ENCODE results near the gene IRF1.
"Not testable (repeated sequence)": the region's sequence is repeated elsewhere in the genome, so short reads cannot be mapped to it uniquely, and the experiment has no call there.

Gene IRF1, protein sequence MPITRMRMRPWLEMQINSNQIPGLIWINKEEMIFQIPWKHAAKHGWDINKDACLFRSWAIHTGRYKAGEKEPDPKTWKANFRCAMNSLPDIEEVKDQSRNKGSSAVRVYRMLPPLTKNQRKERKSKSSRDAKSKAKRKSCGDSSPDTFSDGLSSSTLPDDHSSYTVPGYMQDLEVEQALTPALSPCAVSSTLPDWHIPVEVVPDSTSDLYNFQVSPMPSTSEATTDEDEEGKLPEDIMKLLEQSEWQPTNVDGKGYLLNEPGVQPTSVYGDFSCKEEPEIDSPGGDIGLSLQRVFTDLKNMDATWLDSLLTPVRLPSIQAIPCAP

DNA sequence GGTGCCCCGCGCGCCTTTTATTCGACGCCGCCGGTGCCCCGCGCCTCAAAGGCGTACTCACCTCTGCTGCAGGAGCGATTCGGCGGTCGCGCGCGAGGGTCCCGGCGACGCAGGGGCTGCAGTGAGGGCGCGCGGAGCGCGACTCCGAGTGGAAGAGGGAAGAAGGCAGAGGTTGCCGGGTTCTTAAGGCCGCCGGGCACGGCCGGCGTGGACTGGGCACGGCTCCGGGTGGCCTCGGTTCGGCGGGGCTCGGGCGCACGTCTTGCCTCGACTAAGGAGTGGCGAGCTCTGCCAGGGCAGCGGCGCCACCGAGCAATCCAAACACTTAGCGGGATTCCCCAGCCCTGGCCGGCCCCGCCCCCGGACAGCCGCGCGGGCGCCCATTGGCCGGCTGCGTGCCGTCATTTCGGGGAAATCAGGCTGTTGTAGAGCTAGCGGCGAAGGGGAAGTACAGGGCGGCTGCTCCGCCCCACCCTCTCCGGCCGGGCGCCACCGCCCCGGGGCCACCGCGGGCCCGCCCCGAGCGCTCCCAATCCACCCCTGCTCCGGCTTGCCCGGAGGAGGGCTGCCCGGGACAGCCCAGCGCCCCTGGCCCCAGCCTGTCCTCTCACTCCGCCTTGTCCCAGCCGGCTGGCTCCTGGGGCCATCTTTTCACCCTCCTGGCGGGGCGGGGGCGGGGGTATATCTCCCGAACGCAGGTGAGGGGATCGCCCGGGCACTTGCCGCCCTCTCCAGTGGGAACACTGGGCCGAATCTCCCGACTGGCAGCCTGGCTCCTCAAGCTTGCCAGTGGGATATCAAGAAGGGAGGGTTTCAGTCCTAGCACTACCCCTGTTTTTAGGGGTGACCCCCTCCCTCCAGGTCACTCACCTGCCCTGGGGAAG is at the start of gene IRF1:
Gene IRF1 (minus strand): TSS at position 290 of the 884 bp plus-strand sequence. CDS start 1,295 bp downstream, outside the sequence.
- DNase-seq, result peak; percentile 98

DNA sequence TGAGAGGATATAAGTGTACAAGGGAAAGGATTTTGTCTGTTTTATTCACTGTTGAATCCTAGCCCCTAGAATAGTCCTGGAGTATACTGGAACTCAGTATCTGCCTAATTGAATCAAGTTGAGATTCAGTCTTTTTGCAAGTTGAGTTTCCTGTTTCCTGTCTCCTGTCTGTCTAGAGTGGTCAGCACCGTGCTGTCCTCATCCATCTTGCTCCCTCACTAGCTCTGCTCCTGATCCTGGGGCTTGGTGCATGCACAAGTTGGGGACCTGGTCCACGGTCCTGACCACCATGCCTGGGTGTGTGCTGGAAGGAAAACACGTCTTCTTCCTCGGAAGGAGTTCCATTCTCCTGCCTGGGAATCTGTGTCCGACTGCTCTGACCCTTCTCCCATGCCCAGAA is 49.6 kb upstream of the IRF1 start:
- no peak for DNase-seq

DNA sequence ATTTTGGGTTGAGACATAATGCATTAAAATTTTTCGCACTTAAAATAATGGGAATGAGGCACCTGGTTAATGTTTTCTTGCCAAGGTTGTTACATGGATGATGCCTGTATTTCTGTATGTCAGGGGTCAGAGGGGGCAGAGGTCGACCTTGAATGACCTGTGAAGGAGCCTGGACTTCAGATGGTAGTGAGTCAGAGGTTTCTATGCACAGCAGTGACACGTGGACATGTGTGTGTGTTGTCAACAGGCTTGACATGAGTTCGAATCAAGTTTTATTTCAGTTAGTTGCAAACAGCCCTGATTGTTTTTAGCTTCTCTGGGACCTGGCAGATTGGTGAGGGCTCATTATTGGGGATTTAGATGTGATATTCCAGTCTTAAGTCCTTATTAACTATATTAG is 49.1 kb upstream of the IRF1 start:
- no peak for DNase-seq

DNA sequence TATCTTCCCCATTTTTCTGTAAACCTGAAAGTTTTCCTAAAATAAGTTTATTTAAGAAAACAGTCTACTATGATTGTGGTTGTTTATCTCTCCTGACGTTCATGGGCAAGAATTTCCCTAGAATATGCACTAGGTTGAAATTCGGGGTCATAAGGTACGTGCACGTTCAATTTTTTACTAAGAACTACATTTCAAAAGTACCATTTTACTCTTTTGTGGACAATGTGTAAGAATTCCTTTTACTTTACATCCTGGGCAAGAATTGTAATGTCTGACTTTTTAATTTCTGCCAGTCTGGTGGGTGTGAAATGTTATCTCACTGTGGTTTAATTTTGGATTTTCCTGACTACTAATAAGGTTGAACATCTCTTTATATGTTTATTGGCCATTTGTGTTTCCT is 40.4 kb upstream of the IRF1 start:
- DNase-seq, result no peak

DNA sequence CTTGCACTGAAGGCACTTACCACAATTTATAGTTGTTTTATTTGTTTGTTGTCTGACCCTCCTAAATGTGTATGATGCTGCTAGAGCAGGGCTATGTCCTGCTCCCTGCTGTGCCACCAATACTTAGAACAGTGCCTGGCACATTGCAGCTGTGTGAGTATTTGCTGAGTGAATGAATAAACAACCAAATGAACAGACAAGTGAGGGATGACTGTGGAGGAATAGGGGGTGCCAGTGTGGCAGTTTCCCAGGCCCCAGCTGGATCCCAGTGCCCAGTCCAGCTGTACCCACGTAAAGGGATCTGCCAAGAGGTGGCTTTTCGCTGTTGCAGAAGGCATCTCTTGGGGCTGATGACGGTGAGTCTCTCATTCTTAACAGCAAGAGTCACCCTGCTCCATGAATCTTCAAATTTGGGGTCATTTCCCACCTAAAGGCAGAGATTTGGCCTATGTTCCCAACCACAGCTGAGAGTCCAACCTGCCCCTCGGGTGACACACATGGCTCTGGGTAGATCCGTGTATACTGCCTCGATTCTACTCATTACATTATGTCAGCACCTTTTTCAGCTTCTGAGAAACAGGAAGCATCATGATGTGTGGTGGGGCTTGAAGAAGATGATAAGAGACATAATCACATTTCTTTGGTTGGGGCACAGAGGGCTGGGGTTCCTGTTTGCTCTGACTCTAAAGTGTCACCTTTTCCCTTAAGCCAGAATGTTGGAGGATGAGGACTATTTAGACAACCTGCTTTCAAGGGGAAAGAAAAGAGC is 38.5 kb upstream of the IRF1 start:
- DNase-seq, result no peak

DNA sequence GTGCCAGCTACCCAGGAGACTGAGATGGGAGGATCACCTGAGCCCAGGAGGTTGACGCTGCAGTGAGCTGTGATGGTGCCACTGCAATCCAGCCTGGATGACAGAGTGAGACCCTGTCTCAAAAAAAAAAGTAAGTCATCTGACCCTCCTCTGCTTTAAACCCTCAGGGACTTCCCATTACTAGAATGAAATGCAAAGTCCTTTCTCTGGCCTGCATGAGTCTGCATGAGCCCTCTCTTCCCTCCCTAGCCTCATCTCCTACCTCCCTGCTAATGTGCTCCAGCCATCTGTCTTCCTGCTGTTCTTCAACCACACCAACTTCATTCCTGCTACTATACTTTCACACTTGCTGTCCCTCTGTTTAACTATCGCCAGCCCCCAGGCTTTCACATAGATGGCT is 37.4 kb upstream of the IRF1 start:
- DNase-seq, result no peak

DNA sequence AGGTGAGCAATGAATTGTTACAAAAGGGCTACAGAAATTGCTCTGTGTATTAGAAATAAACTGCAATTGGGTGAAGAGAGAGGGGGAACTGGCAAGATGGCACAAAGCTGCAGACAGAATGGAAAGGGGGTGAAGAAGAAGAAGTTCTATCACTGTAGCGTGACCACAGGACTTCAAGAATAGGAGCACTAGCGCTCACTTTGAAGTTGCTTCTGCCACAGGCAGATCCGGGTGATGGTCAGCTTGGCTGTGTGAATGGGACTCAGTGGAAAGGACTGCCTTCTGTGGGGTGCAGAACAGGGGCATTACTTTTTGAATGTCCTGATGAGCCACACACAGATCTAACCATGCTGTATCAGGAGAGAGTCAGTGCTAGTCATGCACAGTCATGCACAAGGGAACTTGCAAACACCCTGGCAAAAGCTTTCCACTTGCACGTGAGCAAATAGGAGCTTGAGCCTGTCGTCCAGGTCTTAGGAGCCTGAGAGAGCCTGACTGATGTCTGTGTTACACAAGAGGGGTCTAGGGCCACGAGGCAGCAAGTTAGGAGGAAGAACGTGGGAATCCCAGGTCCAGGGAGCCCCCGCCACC is 36.5 kb upstream of the IRF1 start:
- no peak for DNase-seq

DNA sequence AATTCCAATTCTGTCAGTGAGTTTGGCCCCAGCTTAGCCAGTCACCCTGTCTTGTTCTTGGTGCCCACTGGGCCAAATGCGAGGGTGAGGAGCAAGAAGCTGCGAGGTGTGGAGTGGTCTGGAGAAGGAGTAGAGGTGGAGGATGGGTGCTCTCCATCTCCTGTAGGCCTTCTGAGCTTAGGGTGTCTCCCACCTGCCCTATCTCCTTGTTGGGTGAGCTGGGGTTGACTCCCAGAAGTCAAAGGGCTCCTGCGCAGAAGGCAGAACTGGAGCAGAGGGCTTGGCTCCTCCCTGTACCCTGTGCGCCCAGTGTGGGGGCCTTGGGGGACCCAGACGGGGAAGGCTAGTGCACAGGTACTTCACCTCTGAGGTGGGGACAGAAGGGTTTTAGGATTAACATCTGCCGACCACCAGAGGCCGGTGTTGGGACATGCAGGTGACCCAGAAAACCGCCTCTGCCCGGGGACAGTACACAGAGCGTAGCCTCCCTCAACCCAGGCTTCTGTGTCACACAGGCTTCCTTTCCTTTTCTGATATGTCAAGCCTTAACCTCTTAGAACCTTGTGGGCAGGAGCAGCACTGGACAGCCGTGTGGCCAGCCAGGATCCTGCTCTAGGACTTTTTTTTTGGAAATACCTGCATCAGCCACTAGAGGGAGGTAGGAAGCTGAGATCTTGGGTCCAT is 35.9 kb upstream of the IRF1 start:
- peak; percentile 57 for DNase-seq

DNA sequence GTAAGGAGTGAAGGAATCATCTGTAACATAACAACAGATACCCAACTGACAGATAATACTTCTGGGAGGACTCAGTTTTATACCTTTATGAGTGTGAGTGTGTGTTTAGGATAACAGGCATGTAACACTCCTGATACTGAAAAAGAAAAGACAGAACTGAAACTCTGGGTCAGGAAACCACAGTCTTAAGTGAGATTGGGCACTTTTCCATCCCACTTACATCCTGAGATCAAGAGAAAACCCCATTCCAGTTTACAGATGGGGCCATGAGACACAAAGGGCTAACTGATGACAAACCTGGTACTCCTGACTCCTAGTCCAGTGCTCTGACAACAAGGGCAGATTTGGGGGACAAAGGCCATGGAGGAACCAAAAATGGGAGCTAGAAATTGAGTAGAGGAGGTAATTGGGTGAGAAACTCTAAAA is 34.7 kb upstream of the IRF1 start:
- no peak for DNase-seq

DNA sequence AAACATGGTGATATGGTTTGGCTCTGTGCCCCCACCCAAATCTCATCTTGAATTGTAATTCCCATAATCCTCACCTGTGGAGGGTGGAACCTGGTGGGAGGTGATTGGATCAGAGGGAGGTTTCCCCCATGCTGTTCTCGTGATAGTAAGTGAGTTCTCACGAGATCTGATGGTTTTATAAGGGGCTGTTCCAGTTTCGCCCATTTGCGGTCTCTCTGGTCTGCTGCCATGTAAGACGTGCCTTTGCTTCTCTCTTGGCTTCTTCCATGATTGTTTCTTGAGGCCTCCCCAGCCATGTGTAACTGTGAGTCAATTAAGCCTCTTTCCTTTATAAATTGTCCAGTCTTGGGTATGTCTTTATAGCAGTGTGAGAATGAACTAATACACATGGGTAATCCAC is 34.3 kb upstream of the IRF1 start:
- not testable (repeated sequence) for DNase-seq

DNA sequence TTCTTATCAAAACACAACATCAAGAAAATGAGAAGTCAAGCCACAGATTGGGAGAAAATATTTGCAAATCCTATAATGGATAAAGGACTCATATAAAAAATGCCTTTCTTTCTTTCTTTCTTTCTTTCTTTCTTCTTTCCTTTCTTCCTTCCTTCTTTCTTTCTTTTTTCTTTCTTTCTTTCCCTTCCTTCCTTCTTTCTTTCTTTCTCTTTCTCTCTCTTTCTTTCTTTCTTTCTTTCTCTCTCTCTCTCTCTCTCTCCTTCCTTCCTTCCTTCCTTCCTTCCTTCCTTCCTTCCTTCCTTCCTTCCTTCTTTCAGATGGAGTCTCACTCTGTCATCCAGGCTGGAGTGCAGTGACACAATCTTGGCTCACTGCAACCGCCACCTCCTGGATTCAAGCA is 31.5 kb upstream of the IRF1 start:
- DNase-seq, result not testable (repeated sequence)

DNA sequence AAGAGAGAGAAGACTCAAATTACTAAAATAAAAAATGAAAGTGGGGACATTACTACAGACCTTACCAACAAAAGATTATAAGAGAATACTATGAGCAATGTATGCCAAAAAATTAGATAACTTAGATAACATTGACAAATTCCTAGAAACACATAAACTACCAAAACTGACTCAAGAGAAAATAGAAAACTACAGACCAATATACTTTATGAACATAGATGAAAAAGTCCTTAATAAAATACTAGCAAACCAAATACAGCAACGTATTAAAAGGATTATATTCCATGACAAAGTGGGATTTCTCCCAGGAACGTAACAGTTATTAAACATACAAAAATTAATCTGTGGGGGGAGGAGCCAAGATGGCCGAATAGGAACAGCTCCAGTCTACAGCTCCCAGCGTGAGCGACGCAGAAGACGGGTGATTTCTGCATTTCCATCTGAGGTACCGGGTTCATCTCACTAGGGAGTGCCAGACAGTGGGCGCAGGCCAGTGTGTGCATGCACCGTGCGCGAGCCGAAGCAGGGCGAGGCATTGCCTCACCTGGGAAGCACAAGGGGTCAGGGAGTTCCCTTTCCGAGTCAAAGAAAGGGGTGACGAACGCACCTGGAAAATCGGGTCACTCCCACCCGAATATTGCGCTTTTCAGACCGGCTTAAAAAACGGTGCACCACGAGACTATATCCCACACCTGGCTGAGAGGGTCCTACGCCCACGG is 23.2 kb upstream of the IRF1 start:
- DNase-seq, result not testable (repeated sequence)

DNA sequence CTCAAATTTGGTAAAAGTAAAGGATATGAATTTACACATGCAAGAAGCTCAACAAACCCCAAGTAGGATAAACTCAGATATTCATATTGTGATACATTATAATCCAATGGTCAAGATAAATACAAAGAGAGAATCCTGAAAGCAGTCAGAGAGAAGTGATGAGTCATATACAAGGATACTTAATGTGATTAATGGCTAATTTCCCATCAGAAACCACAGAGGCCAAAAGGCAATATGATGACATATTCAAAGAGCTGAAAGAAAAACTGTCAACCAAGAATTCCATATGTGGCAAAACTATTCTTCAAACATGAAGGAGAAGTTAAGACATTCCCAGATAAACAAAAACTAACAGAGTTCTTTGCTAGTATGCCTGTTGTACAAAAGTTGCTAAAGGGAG is 19.5 kb upstream of the IRF1 start:
- no peak for DNase-seq

DNA sequence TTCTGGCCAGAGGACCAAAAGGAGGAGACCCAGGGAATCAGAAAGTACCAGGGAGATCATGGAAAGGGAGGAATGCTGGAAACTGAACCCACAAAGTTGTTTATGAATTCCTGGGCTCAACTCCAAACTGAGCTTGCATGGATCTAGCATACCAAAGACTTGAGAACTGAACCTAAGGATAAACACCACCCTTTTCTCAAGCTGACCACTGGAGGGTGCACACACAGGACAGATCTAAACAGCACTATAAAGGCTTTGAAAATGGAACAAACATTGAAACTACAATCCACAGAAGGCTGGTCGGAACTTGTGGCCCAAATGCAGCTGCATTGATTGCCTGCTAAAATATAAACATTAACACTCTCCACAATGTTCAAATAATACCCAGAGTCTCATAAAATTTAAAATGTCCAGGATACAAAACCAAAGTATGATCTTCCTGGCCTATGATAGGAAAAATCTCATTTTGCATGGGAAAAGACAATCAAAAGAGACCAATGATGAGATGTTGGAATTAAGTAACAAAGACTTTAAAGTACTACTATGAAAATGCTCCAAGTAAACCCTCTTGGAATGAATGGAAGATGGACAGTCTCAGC is 15.6 kb upstream of the IRF1 start:
- no peak for DNase-seq

DNA sequence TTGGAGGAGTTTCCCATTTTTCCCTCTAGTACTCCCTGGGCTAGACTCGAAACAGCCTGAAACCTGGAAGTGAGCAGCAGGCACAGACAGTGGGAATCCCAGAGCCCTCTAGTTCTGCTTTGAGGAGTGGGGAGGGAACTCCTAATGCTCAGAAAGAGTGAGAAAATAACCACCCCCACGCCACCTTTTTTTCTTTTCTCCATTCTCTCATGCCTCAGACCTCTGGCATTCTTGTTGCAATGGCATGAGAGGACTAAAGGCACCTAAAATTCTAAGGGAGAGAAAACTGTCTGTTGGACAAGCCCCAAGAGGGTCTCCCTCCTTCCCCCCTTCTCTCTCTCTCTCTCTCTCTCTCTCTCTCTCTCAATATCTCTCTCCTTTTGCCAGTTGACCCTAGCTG is 15.1 kb upstream of the IRF1 start:
- no peak for DNase-seq

DNA sequence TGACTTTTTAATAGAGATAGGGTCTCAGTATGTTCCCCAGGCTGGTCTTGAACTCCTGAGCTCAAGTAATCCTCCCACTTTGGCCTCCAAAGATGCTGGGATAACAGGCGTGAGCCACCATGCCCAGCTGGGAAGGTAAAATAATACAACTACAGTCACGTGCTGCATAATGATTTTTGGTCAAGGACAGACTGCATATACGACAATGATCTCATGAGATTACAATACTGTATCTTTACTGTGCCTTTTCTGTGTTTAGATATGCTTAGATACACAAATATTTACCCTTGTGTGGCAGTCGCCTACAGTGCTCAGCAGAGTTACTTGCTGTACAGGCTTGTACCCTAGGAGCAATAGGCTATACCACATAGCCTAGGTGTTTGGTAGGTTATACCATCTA is 14.2 kb upstream of the IRF1 start:
- no peak for DNase-seq

DNA sequence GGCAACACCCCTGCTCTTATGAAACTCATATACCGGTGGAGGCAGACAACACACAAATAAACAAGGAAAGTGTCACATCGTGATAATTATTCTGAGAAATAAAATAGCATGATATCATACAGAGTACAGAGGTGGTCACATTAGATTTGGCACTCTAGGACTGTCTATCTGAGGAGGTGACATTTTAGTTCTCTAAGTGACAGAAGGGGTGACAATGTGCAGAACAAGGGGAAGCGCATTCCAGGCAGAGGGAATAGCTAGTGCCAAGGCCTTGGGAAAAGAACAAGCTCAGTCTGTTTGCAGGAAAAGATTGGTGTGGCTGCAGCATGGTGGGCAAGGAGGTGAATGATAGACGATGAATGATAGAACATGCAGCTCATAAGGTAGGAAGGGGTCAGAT is 12.7 kb upstream of the IRF1 start:
- no peak for DNase-seq

DNA sequence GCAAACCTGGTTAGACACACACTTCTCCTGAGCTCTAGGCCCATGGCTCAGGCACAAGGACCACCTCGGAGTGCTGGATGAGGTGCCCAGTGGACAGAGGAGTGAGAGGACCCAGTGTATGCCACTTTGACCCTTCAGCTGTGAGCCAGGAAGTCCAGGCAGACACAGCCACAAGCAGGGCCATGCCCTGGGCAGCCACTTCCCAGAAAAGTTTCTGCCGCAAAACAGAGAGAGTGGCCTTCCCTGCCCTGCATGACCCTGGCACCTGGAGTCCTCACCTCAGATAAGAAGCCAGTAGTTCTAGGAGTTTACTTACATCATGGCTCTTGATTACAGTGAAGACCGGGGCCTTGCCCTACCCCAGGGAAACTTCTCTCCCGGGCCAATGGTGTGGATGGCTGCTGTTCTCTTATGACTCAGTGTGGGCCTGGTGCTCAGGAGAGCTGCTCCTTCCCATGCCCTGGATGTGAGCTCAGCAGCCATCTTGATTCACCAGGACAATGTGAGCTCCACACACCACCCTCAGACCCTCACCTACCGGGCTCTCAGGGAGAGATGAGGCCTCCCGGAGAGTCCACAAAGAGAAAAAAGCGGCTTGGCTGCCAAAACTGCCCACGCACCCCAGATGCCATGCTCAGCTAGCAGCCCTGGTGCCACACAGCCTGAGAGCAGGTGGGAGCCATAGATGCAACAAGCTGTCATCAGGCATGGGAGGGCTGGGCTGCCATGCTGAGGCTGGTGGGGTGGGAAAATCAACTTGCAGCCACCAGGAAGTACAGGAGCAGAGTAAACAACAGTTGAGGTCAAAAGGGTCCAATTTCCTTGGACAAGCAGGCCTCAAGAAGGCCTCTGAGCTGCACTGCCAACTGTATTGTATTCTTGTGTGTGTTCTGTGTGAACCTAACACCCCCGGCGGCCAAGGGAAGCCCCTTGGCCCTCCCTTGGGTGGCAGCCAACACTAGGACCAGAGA is 11.7 kb upstream of the IRF1 start:
- DNase-seq, result no peak

DNA sequence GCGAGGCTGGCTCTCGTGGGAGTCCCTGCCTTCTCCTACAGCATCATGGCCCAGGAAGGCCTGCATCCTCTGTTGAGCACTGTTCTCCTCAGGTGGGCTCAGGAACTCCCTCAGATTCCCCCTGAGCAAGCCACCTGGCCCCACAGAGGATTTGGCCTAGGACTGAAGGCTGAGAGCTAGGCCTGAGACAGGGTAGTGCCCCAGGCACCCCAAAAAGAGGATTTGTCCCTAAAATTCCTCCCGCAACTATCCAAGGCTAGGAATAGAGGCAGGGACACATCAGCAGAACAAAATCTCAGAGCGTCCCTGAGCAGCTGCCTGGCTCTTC is 11.0 kb upstream of the IRF1 start:
- DNase-seq, result no peak

DNA sequence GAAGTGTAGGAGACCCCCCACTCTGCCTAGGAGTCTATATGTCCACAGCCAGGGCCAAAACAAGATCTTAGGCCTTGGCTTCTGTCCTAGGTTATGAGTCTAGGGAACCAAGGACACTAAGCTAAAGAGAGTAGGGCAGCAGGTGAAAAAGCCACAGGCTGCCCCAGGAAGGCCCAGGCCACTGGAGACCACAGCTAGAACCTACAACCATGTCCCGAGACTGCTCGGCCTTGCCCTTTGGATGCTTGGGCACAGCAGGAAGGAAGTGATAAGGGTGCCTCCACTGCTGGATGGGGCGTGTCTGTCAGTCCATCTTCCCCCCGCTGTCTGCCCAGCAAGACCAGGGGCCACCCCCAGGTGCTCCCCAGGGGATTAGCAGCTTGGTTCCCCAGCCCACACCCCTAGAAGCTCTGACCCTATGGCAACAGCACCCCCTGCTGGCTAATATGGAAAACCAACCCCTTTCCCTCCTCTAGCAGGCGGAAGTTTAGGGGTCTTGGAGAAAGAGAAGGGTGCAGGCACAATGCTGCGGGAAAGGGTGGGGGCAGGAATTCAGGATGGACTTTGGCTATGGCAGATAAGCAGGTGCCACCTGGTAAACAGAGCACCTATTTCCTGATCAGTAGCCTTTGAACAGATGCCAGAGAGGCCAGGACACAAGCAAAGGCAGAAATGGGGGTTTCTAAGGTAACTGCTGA is 10.5 kb upstream of the IRF1 start:
- DNase-seq, result no peak
